Right ventricle myocardium superior (tissue), 1 donor: ENCODE data around the gene TTC28. TPM values are rescaled to one million over a fixed set of nuclear protein-coding genes. Genes with fewer than 3 reads are reported as not detected.
"Not testable (repeated sequence)": the region's sequence is repeated elsewhere in the genome, so short reads cannot be mapped to it uniquely, and the experiment has no call there.

Experiments used
- ATAC-seq: fragments of 200-7000 bp; cut with Tn5 transposase; one replicate; pipeline ENCODE4 v1.9.1; 2020; ENCODE audit warnings: mild to moderate bottlenecking; ENCODE audit not compliant: poor library complexity
- DNase-seq: peaks from one replicate; pipeline ENCODE4 v3.0.0-alpha.2; 2020
- intact Hi-C: fragments of 100-400 bp; cut with DNase I; formaldehyde crosslinking; loops from one replicate; pipeline ENCODE4 v1.11.2; 2022
- long read RNA-seq: library from polyadenylated mRNA; unstranded; transcript quantifications from one replicate; pipeline ENCODE4 v2.0.0, GENCODE V29; 2021
- total RNA-seq: library from RNA; stranded (reverse); fragmentation: NEBNext Ultra II Directional; extraction: Animal tissue kit (Norgen Biotek cat#: 25700); gene quantifications from one replicate; pipeline ENCODE4 v1.2.1, GENCODE V29; 2021
- donor health status: DM: no; HTN: yes; CAD: no; lungs with severe emphysema.

TTC28 gene
- 12.2 TPM for total RNA-seq
- long read RNA-seq, partial matches to known transcripts: 3 of 10 reads
- long read RNA-seq, other reads (novel, unspliced or antisense): 6 of 10 reads

GRCh38 chr22:28679611-28680287 is at the start of gene TTC28:
TTC28 (minus strand) TSS chr22:28679840; CDS start chr22:28679723, 117 bp downstream.
- intact Hi-C loops, ATAC-seq: not testable (repeated sequence)
- peak; percentile 92 for DNase-seq

- ATAC-seq: no peak
- intact Hi-C loops: no loop called here
Observed at GRCh38 chr22:28728621-28729313, 49.1 kb upstream of the TTC28 start.

DNA sequence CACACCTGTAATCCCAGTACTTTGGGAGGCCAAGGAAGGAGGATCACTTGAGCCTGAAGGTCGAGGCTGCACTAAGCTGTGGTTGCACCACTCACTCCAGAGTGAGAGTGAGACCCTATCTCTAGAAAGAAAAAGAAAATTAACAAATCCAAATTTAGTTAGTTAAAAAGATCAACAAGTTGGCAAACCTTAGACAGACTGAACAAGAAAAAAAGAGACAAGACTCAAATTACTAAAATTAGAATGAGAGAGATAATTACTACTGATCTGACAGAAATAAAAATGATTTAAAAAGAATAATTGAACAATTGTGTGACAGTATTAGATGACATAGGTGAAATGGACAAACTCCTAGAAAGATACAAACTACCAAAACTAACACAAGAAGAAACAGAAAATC is 48.4 kb upstream of the TTC28 start:
- intact Hi-C loops: no loop called here
- ATAC-seq: no peak

More at GRCh38 chr22:28728621-28729313, 49.1 kb upstream of the TTC28 start:
- no peak for DNase-seq

GRCh38 chr22:28718044-28718443 is 38.4 kb upstream of the TTC28 start:
- ATAC-seq (no peak), DNase-seq (no peak)
- intact Hi-C loops: no loop called here

More for the DNA sequence above, 48.4 kb upstream of the TTC28 start:
- DNase-seq: no peak

GRCh38 chr22:28716686-28717085 is 37.0 kb upstream of the TTC28 start:
- intact Hi-C loops: no loop called here
- ATAC-seq (no peak), DNase-seq (no peak)

- ATAC-seq (no peak), DNase-seq (no peak)
- intact Hi-C loops: no loop called here
Observed at GRCh38 chr22:28715611-28716010, 36.0 kb upstream of the TTC28 start.

GRCh38 chr22:28714043-28714628 is 34.5 kb upstream of the TTC28 start:
- DNase-seq (no peak), ATAC-seq (no peak)
- intact Hi-C loops: no loop called here

- intact Hi-C loops: no loop called here
- DNase-seq (no peak), ATAC-seq (peak; percentile 86)
Observed at GRCh38 chr22:28711820-28712777, 32.5 kb upstream of the TTC28 start.

DNA sequence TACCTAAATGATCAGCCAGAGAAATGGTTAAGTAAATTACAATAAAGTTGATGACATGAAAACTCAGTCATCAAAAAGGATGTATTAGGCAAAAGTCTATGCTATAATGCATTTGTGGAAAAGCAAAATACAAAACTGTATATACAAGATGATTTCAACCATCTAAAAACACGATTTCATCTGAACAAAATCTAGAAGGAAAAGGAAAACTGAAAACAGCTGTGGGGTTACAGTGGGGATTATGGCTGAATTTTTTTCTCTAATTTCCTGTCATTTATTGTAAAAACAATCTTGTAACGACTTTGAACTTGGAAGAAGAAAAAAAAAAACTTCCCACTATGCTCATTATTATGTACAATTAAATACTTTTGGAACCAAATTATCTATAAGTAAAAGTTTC is 31.7 kb upstream of the TTC28 start:
- ATAC-seq (no peak), DNase-seq (no peak)
- intact Hi-C loops: no loop called here

GRCh38 chr22:28710576-28711191 is 31.0 kb upstream of the TTC28 start:
- ATAC-seq (peak; percentile 43), DNase-seq (no peak)
- intact Hi-C loops: no loop called here

GRCh38 chr22:28710107-28710506 is 30.5 kb upstream of the TTC28 start:
- ATAC-seq (no peak), DNase-seq (no peak)
- intact Hi-C loops: no loop called here

DNA sequence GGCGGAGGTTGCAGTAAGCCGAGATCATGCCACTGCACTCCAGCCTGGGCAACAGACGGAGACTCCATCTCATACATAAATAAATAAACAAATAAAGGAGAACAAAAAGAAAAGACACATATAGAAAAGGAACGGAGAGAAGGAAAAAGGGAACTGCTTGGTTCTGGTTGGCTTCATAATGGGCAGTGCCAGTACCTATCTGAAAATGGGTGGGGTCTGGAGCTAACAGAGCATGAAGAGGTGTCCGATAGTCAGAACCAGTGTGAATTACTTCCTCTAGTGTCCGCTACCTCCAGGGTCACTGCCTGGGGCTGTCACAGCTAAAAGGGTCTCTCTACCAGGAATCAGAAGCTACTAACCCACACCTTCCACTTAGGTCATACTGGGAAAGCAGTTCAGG is 27.2 kb upstream of the TTC28 start:
- intact Hi-C loops: no loop called here
- DNase-seq (no peak), ATAC-seq (no peak)

DNA sequence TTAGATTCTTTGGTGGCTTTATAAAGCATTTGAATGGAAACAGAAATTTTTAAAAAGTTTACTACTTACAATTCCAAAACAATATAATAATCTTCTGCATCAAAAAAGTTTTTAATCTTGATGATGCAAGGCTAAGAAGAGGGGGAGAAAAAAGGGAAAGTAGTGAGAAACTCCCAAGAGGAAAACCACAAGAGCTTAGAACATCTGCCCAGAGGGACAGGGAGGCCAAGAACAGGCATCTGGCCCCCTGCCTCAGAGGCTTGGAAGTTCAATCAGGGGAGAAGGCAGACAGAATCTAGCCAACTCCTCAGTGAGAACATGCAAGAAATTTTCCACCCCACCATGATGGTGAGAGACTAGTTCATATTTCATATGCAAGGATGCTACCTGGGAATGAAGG is 23.8 kb upstream of the TTC28 start:
- intact Hi-C loops: no loop called here
- no peak for ATAC-seq

DNA sequence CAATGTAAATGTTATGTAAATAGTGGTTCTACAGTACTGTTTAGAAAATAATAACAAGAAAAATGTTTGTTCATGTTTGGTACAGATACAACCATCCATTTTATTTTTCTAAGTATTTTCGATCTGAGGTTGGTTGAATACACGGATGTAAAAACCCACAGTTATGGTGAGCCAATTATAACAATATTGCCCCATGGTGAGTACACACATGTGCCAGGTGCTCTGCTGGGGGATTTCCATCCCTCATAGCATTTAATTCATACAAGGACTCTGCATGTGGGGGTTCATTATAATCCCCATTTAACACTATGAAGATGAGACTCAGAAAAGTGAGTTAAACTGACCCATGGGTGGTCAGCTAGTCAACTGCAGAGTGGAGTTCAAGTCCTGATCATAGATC is 23.3 kb upstream of the TTC28 start:
- intact Hi-C loops: no loop called here
- DNase-seq (no peak), ATAC-seq (no peak)

More for the DNA sequence above, 23.8 kb upstream of the TTC28 start:
- DNase-seq: no peak

DNA sequence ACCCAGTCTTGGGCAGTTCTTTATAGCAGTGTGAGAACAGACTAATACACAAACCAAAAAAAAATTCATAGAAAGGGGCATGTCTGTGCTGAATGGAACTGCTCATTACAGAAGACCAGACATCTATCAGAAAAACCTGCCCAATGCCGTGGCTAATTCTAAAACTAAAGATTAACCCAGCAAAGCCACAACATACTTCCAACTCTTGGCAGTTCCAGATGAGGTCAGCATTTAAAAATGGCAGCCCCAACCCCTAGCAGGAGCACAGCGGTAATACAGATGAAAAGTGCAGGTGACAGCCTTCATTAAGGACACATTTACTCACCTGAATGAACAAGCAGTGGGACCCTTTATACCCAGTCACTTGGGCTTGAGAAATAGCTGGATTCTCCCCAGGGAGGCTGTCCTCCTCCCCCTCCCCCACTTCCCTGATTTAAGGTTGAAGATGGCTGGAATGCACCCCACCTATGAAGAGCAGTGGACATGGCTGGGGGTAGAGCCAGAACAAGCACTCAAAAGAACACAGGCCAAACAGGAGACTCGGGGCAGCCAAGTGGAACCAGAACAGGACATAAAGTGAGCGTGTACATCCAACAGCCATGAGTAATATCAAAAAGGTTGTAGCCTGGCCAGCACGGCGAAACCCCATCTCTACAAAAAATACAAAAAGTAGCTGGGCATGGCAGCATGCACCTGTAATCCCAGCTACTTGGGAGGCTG is 13.6 kb upstream of the TTC28 start:
- intact Hi-C loops, DNase-seq, ATAC-seq: not testable (repeated sequence)

GRCh38 chr22:28689796-28690195 is 10.2 kb upstream of the TTC28 start:
- DNase-seq, intact Hi-C loops, ATAC-seq: not testable (repeated sequence)

DNA sequence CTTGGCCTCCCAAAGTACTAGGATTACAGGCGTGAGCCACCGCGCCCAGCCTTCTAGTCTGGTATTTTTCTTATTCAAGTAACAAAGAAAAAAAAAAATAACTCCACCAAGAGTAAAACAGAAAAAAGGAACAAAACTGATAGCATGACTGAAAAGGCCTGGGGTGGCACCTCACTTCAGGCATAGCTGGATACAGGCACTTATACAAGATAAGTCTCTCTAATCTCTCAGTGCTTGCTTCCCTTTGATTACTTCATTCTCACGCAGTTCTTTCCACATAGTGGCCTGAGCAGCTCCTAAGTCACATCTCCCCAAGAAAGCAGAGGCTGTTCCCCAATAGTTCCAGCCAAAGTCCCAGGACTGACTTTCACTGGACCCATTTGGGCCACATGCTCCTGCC is 3.3 kb upstream of the TTC28 start:
- DNase-seq, ATAC-seq, intact Hi-C loops: not testable (repeated sequence)
